ENCODE results near the gene GPR63. TPM values are rescaled to one million over a fixed set of nuclear protein-coding genes. Genes with fewer than 3 reads are reported as not detected.
"Not testable (repeated sequence)": the region's sequence is repeated elsewhere in the genome, so short reads cannot be mapped to it uniquely, and the experiment has no call there.

The GPR63 gene, protein sequence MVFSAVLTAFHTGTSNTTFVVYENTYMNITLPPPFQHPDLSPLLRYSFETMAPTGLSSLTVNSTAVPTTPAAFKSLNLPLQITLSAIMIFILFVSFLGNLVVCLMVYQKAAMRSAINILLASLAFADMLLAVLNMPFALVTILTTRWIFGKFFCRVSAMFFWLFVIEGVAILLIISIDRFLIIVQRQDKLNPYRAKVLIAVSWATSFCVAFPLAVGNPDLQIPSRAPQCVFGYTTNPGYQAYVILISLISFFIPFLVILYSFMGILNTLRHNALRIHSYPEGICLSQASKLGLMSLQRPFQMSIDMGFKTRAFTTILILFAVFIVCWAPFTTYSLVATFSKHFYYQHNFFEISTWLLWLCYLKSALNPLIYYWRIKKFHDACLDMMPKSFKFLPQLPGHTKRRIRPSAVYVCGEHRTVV
- polyA plus RNA-seq (ENCODE audit: insufficient read length in 3 of 3): 1 to 10 TPM; 2.7 to 4.3 (median 3.3) TPM
- long read RNA-seq, donor 1, full-length matches to known transcripts: 2 of 2 reads
- long read RNA-seq, donor 1, partial matches to known transcripts: 0 of 2 reads
- long read RNA-seq, donor 1, other reads (novel, unspliced or antisense): 0 of 2 reads
- long read RNA-seq, donor 2: 0 reads
- long read RNA-seq, donor 3, full-length matches to known transcripts: 2 of 2 reads
- long read RNA-seq, donor 3, partial matches to known transcripts: 0 of 2 reads
- long read RNA-seq, donor 3, other reads (novel, unspliced or antisense): 0 of 2 reads
- long read RNA-seq, donor 4, full-length matches to known transcripts: 1 of 1 reads
- long read RNA-seq, donor 4, partial matches to known transcripts: 0 of 1 reads
- long read RNA-seq, donor 4, other reads (novel, unspliced or antisense): 0 of 1 reads
- long read RNA-seq, donor 5: 0 reads
- long read RNA-seq, donor 6: 0 reads
- long read RNA-seq, donor 7: 0 reads
- long read RNA-seq, donor 8: 0 reads
- long read RNA-seq, donor 9, full-length matches to known transcripts: 1 of 1 reads
- long read RNA-seq, donor 9, partial matches to known transcripts: 0 of 1 reads
- long read RNA-seq, donor 9, other reads (novel, unspliced or antisense): 0 of 1 reads
- long read RNA-seq, donor 10, full-length matches to known transcripts: 3 of 3 reads
- long read RNA-seq, donor 10, partial matches to known transcripts: 0 of 3 reads
- long read RNA-seq, donor 10, other reads (novel, unspliced or antisense): 0 of 3 reads
- long read RNA-seq, donor 11: 0 reads
- long read RNA-seq, donor 12, full-length matches to known transcripts: 2 of 2 reads
- long read RNA-seq, donor 12, partial matches to known transcripts: 0 of 2 reads
- long read RNA-seq, donor 12, other reads (novel, unspliced or antisense): 0 of 2 reads
- long read RNA-seq, donor 13: 0 reads
- long read RNA-seq, donor 14, full-length matches to known transcripts: 2 of 2 reads
- long read RNA-seq, donor 14, partial matches to known transcripts: 0 of 2 reads
- long read RNA-seq, donor 14, other reads (novel, unspliced or antisense): 0 of 2 reads
- long read RNA-seq, donor 15, full-length matches to known transcripts: 2 of 2 reads
- long read RNA-seq, donor 15, partial matches to known transcripts: 0 of 2 reads
- long read RNA-seq, donor 15, other reads (novel, unspliced or antisense): 0 of 2 reads
- long read RNA-seq, donor 16, full-length matches to known transcripts: 1 of 1 reads
- long read RNA-seq, donor 16, partial matches to known transcripts: 0 of 1 reads
- long read RNA-seq, donor 16, other reads (novel, unspliced or antisense): 0 of 1 reads

DNA sequence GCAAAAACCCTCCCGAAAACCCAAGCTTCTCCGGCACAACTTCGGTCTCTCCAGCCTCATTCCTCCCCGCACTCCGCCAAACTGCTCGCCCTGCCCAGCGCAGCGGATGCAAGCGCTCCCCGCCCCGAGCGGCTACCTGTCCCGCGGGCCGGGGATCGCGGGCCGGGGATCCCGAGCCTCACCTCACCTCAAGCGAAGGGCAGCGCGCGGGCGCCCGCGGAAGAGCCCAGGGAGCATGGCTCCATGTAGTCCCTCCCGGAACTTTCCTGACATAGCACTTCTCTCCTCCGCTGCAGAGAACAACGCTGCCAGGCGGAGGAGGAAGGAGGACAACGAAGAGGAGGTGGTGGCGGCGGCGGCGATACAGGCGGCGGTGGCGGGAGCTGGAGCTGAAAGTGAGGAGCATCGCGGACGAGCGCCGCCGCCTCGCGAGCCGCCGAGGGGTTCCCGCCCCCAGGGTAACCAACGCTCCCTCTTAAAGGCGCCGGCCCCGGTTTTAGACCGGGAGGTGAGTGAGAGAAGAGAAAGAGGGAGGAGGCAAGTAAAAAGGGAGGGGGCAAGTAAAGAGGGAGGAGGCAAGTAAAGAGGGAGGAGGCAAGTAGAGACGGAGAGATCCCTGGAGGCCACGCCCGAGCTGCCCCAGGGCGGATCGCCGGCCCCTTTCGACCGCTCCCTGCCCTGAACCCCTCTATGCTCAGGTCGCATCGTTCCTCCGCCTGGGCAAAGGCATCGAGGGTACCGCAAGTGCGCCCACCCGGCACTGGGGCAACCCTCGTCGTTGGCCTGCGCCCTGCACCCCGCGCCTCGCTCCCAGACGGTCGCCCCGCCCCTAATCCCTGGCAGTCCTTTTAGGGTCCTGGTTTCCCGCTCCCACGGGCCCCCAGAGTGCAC lies at the start of gene GPR63:
Gene GPR63 (minus strand): TSS at position 397 of the 891 bp plus-strand sequence. CDS start 37,746 bp downstream, outside the sequence.
- DNase-seq: peak; percentile 68

DNA sequence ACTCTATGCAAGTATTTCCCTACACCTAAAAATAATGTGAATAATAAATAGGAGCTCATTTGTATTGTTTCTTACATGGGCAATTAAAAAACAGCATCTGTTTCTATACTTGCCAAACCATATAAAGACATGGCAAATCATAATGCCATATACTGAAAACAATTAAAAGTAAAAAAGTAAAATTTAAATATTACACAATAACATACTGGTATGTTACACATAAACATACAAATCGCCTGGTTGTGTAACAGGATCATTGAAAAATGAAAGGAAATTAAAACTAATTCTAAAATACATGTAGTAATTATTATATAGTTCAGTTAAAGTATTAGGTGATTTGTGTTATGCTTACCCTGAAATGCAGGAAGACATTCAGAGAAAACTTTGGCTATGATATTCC lies 49.2 kb upstream of the GPR63 start:
- no peak for DNase-seq

DNA sequence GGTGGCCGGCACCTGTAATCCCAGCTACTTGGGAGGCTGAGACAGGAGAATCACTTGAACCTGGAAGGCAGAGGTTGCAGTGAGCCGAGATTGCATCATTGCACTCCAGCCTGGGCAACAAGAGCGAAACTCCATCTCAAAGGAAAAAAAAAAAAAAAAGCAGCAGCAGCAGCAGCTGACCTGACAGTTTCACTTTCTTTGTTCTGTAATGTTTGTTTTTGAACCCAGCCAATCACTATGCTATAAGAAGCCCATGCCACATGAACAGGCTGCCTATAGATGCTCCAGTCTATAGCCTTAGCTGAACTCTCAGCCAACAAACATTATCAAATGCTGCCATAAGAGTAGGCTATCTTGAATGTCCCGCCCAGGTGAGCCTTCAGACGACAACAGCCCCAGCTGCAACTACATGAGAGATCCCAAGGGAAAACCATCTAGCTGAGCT lies 47.9 kb upstream of the GPR63 start:
- not testable (repeated sequence) for DNase-seq

DNA sequence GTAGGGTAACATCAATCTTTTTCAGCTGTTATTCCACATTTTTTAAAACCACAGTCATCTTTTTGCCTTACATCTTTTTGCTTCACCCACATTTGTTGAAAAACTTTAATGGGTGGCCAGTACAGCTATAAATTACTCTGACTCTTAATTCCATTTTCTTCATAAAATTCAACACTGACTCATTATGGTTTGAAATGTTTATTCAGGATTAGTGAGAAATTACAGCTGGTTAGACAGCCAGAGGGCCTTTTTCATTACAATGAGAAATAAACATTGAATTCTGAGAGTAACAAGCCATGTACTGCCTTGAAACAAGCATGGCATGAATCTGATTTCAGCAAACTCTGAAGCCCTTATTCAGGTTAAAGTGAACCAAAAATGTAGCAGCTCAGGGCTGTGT lies 40.9 kb upstream of the GPR63 start:
- DNase-seq: no peak

DNA sequence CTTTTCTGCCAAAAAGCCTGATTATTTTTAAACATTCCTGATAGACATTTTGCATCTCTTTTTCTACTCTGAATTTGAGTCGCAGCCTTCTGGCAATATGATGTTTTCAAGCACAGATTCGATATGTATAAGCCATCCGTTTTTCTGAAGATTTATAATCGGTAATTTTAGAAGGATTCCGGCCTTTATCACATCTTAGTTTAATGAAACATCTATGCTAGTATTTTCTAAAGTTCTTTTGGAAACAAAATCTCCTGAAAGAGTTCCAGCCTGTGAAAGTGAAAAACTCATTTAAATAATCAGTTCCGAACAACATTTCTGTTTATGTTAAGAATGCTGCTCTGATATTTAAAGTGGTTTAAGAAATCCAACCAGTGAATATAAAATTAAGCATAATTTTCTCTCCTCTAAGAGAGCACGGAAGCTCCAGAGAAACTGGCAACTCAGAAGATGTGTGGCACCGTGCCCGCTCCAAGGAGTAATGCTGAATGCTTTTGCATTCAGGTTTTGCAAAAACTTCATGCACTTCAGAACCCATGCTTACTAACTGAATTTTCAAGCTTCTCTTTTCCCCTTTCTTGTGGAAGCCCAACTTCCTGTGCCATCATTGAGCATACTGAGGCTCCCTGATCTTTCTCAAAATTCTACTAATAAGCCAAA lies 39.7 kb upstream of the GPR63 start:
- DNase-seq: no peak

DNA sequence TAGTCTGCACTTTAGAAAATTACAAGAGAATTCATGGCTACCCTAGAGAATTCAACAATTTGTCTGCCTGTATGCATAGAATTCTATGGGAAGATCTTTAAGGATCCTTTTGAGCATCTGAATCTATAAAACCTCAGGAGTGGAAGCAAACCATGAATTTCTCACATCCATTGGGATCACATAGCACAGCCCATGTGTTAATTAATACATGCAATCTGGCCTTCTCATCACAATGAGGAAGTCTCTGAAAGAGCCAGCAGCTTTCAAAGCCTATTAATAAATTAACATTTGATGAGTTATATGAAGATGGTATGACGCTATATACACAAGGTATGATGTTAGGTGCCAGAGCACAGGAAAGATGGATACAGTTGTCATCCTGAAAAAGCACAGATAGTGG lies 35.7 kb upstream of the GPR63 start:
- DNase-seq: no peak

DNA sequence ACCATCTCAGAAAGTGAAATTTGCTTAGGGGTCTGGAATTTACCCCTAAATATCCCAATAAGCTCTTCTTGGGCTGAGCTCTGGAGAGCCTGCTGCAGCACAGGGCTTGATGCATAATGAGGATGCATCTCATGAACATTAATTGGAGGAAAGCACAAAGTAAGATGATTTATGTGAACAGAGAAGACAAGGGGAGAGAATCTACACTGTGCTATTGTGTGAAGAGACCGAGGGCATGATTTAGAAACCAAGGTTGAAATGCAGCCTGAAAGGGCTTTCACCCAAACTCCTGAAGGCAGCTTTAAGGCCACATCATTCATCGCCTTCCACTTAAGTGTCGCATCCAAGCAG lies 27.8 kb upstream of the GPR63 start:
- no peak for DNase-seq

DNA sequence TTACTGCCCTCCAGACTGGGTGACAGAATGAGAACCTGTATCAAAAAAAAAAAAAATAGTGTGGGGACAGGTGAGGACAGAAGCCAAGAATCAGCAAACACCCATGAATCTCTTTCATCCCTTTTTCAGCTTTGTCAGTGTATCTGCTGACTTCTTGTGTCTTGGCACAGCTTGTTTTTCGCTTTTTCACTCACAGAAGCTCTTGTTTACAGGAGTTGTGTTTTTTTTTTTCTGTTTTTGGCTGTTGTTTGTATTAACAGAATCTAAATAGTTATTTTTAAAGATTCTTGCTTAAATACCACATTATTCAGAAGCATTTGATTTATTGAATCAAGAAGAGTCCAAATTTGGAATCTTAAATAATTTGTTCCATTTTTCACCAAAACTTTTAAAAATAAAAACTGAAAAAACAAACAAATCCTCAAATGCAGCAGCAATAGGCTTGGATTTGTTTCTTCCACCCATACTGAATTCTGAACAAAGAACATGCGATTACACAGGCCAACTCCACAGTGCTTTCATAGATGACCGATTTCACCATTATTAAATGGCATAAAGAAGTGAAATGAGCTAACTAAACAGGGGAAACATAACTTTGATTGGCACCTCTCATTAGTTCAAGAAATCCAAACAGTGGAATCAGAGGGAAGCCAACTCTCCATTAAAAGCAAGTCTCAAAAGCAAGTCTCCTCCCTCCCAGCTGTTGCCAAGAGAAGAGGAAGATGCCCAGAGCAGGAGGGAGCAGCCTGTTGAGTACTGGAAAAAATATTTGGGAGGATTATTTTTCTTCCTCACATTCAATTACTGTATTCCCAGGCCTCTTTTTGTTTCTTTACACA lies 27.2 kb upstream of the GPR63 start:
- no peak for DNase-seq

DNA sequence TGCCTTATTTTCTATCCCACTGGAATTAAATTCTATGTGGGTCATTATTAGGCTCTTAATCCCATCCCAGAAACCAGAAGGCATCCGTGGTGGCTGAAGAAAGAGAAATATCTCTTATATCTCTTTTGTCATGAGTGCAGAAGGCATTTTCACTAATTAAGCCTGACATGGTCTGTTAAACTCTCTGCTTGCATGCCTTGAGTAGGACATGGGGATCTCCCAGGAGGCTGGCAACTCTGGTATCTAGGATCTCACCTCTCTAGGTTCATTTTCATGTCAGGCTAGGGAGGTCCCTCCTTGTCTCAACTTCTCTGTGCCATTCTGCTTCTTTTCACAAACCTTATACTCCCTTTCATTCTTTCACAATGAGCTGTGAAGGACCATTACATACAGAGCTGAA lies 25.3 kb upstream of the GPR63 start:
- DNase-seq: no peak

DNA sequence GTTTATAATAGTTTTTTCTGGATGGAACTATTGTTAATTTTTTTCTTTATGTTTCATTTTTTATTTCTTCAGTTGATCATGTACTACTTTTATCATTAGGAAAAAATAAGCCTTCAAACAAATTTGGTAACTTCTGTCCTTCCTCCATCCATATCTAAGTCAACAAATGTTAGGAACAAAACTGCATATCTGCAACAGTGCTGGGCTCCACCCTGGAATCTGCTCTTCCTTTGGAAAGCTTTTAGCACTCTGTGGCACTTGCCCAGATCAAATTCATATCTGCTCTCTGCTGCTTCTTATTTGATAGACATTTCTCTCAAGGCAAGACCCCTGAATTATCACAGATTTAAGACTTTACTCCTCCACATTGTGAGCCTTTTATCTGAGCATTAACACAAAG lies 24.3 kb upstream of the GPR63 start:
- DNase-seq: no peak

DNA sequence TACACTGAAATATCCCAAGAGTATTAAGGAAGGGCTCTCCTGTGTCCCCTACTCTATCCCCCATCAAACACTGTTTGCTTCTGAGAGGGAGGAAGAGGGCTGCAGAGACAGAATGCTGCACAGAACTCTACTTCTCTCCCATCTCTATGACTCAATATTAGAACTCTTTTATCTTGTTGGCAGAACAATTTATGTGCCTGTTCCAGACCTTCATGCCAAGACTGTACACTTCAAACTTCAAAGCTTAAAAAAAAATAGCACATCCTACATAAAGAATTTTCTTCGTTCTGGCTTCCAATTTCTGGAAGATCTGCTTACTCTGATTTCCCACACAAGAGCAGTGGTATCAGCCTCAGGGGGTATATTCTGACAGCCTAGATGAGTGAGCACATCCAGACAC lies 19.6 kb upstream of the GPR63 start:
- no peak for DNase-seq

DNA sequence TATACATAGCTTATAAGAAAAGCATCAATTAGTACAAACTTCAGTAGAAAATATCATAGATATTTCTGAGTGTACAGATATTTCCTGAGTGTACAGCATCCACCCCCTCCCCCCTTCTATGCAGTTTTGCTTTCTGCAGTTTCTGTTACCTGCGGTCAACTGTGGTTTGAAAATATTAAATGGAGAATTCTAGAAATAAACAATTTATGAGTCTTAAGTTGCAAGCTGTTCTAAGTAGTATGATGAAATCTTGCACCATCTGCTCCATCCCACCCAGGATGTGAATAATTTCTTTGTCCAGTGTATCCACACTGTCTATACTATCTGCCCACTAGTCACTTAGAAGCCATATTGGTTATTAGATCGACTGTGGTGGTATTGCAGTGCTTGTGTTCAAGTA lies 15.8 kb upstream of the GPR63 start:
- no peak for DNase-seq

DNA sequence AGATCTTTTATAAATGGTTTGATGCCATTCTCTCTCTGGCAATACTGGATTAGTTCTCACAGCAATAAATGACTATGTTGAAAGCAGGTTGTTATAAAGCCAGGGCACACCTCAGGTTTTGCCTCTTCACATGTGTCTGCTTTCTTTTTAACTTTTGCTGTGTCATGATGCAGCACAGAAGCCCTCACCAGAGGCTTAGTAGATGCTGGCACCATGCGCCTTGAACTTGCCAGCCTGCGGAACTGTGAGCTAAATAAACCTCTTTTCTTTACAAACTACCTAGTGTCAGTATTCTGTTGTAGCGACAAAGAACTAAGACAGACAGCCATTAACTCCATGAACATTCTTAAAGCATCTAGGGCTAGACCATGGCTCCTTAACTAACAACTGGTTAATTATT lies 15.3 kb upstream of the GPR63 start:
- no peak for DNase-seq

DNA sequence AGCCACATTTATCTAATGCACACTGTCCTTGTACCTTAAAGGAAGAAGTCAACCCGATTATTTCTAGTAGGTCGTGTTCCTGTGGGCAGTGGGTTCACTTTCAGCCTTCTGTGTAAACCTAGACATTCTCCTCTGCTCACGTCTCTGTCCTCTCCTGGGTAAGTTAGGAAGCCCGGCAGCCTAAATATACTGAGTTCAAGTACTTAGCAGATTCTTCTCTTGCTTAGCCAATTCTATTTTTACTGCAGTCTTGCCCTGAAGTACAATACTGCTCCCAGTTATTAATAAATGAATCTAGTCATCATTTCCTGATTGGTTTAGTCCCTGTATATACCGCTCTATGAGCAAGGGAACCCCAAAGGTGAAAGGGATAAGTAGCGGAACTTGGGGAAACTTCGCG lies 14.6 kb upstream of the GPR63 start:
- no peak for DNase-seq

DNA sequence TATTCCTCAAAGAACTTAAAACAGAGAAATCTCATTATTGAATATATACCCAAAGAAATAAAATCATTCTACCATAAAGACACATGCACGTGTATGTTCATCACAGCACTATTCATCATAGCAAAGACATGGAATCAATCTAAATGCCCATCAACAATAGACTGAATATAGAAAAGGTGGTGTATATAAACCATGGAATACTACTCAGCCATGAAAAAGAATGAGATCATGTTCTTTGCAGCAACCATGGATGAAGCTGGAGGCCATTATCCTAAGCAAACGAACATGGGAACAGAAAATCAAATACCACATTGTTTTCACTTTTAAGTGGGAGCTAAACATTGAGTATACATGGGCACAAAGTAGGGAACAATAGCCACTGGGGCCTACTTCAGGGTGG lies 12.3 kb upstream of the GPR63 start:
- no peak for DNase-seq

DNA sequence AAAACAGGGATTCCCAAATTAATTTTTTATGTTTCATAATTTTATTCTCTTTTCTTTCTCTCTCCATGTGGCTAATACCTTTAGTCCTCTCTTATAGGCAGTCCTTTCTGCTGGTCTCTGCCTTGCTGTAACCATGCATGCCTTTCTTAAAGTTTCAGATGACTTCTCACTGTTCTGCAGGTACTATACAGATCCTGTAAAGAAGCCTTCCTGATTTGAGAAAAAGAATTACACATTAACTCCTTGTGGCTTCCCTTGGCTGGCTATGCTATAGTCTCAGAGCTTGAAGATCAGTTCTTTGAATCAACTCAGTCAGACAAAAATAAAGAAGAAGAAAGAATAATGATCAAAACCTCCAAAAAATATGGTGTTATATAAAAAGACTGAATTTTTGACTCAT lies 7.3 kb upstream of the GPR63 start:
- no peak for DNase-seq

DNA sequence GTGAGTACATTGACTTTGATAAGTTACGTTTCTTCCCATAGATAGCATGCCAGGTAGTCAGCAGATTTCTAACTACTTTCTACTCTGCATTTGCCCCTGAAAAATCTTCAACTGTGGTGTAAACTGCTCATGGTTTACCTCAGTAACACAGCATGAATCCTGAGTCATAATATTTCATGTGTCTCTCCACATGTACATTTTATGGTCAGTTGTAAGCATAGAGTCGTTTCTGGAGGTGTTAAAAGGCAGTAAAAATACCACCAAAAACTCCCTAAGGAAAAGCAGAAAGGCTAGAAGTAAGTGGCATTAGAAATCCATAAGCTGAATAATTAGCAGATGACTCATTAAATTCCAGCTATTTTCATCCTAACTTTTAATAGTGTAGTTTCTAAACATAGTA lies 4.1 kb upstream of the GPR63 start:
- DNase-seq: no peak

DNA sequence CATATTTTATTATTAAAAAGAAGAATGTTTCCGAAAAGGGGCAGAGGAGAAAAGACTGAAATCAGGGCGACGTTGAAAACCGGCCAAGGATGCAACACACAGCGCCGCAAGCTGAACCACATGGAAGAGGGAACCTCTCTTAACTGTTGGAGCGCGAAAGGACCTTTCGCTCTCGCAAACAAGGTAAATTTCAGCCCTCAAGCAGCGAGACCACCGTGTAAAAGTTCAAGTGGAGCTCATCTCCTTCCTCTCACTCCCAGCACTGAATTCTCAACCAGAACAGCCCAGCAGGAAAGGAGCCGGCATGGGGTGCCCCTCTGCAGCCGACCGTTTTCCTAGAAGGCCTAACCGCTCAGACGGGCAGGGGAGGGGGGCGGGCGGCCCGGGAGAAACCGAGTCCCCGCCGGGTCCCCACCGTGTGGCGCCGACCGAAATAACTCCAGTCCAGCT lies 621 bp downstream of the GPR63 start:
- peak; percentile 42 for DNase-seq

DNA sequence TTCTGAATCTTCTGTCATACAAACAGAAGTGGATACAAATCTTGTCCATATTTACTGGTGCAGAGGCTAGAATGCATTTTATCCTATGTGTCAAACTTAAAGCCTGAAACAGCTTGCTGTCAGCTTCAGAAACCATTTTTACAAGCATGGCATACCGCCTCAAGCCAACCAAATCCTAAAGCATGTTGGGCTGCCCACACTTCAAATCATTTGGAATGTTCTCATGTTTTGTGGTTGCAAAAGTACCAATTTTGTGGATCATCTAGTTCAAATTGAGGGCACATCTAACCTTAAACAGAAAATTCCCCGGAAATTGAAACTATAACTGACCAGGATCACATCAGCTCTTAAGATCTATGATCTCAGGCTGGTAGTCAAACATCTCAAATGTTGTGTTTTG lies 3.2 kb downstream of the GPR63 start:
- DNase-seq: no peak
